Liver (tissue), 9 donors: ENCODE measurements around the gene ANKRD13A. TPM values are rescaled to one million over a fixed set of nuclear protein-coding genes. Genes with fewer than 3 reads are reported as not detected.
A peak's percentile ranks its signal among the peaks of the same experiment; 100 is the strongest.

Experiments
- DNase-seq: peaks from one replicate; pipeline ENCODE4 v3.0.0-alpha.2; 2017; ENCODE audit warnings: low spot score
- H3K27ac ChIP-seq, 2 donors: one replicate each; pipeline ENCODE4 v1.7.0; 2013; ENCODE audit warnings: inconsistent platforms in 2 of 2, low read length in 2 of 2, control low read depth in 1 of 2, low read depth in 1 of 2, mild to moderate bottlenecking in 1 of 2
- H3K27me3 ChIP-seq, 4 donors: one replicate each; pipeline versions ENCODE4 v1.6.1 to v1.7.0; 2013; ENCODE audit warnings: low read length in 3 of 4, inconsistent platforms in 1 of 4, mild to moderate bottlenecking in 1 of 4, moderate library complexity in 1 of 4; ENCODE audit not compliant: control insufficient read depth in 4 of 4, insufficient read depth in 4 of 4
- H3K36me3 ChIP-seq, 4 donors: one replicate each; pipeline versions ENCODE4 v1.6.1 to v1.7.0; 2013; ENCODE audit warnings: low read length in 3 of 4, mild to moderate bottlenecking in 3 of 4, low read depth in 1 of 4, moderate library complexity in 1 of 4; ENCODE audit not compliant: control insufficient read depth in 4 of 4, insufficient read depth in 3 of 4
- H3K4me1 ChIP-seq, 4 donors: one replicate each; pipeline versions ENCODE4 v1.6.1 to v1.7.0; 2013; ENCODE audit warnings: low read length in 3 of 4, mild to moderate bottlenecking in 3 of 4, moderate library complexity in 1 of 4; ENCODE audit not compliant: control insufficient read depth in 4 of 4, insufficient read depth in 4 of 4
- H3K4me3 ChIP-seq, 3 donors: one replicate each; pipeline versions ENCODE4 v1.6.1 to v1.7.0; 2013; ENCODE audit warnings: low read length in 3 of 3, control low read depth in 1 of 3, low read depth in 1 of 3, mild to moderate bottlenecking in 1 of 3
- H3K9ac ChIP-seq, 2 donors: one replicate each; pipeline ENCODE4 v1.7.0; 2013; ENCODE audit warnings: low read length in 2 of 2, mild to moderate bottlenecking in 2 of 2, moderate library complexity in 2 of 2, control low read depth in 1 of 2, low read depth in 1 of 2
- H3K9me3 ChIP-seq, 4 donors: one replicate each; pipeline versions ENCODE4 v1.6.1 to v1.7.0; 2013; ENCODE audit warnings: low read length in 3 of 4; ENCODE audit not compliant: control insufficient read depth in 4 of 4
- ATF3 ChIP-seq: IDR thresholded peaks from 2 replicates; pipeline ENCODE4 v1.6.1; 2016; ENCODE audit warnings: antibody characterized with exemption
- CTCF ChIP-seq: fragments of 150-350 bp; IDR thresholded peaks from 2 replicates; pipeline ENCODE4 v1.5.1; 2017; ENCODE audit warnings: improper control_type of control experiment, low read depth, low read length; ENCODE audit not compliant: missing input control
- EGR1 ChIP-seq, 2 donors: IDR thresholded peaks; 2 replicates each; pipeline ENCODE4 v1.6.1; 2016 to 2018; ENCODE audit warnings: antibody characterized with exemption in 2 of 2, low read depth in 2 of 2
- FOXA1 ChIP-seq: IDR thresholded peaks from 2 replicates; pipeline ENCODE4 v1.6.1; 2016; ENCODE audit warnings: antibody characterized with exemption
- FOXA2 ChIP-seq: IDR thresholded peaks from 2 replicates; pipeline ENCODE4 v1.6.1; 2016; ENCODE audit warnings: antibody characterized with exemption
- GABPA ChIP-seq, 2 donors: IDR thresholded peaks in 1 of 2; conservative IDR thresholded peaks in 1 of 2; 2 replicates each; pipeline ENCODE4 v1.6.1; 2016; ENCODE audit warnings: antibody characterized with exemption in 2 of 2, mild to moderate bottlenecking in 1 of 2, moderate library complexity in 1 of 2
- HNF4A ChIP-seq, 2 donors: conservative IDR thresholded peaks; 2 replicates each; pipeline ENCODE4 v1.6.1; 2016; ENCODE audit warnings: antibody characterized with exemption in 2 of 2, mild to moderate bottlenecking in 2 of 2
- HNF4G ChIP-seq: IDR thresholded peaks from 2 replicates; pipeline ENCODE4 v1.6.1; 2016; ENCODE audit warnings: antibody characterized with exemption
- JUND ChIP-seq, 2 donors: IDR thresholded peaks; 2 replicates each; pipeline ENCODE4 v1.6.1; 2016; ENCODE audit warnings: antibody characterized with exemption in 2 of 2
- MAX ChIP-seq: IDR thresholded peaks from 2 replicates; pipeline ENCODE4 v1.6.1; 2016; ENCODE audit warnings: antibody characterized with exemption
- NR2F2 ChIP-seq: IDR thresholded peaks from 2 replicates; pipeline ENCODE4 v1.6.1; 2016; ENCODE audit warnings: antibody characterized with exemption
- RAD21 ChIP-seq, 2 donors: IDR thresholded peaks; 2 replicates each; pipeline ENCODE4 v1.6.1; 2016; ENCODE audit warnings: antibody characterized with exemption in 2 of 2, mild to moderate bottlenecking in 2 of 2
- REST ChIP-seq: IDR thresholded peaks from 2 replicates; pipeline ENCODE4 v1.6.1; 2016; ENCODE audit warnings: antibody characterized with exemption, mild to moderate bottlenecking
- RXRA ChIP-seq, 2 donors: IDR thresholded peaks; 2 replicates each; pipeline ENCODE4 v1.6.1; 2017 to 2018; ENCODE audit warnings: antibody characterized with exemption in 2 of 2, mild to moderate bottlenecking in 1 of 2
- SP1 ChIP-seq: IDR thresholded peaks from 2 replicates; pipeline ENCODE4 v1.6.1; 2018; ENCODE audit warnings: antibody characterized with exemption, mild to moderate bottlenecking
- TAF1 ChIP-seq: conservative IDR thresholded peaks from 2 replicates; pipeline ENCODE4 v1.6.1; 2016; ENCODE audit warnings: antibody characterized with exemption, mild to moderate bottlenecking
- YY1 ChIP-seq: IDR thresholded peaks from 2 replicates; pipeline ENCODE4 v1.6.1; 2016; ENCODE audit warnings: antibody characterized with exemption, mild to moderate bottlenecking
- ZBTB33 ChIP-seq: IDR thresholded peaks from 2 replicates; pipeline ENCODE4 v1.6.1; 2016; ENCODE audit warnings: antibody characterized with exemption
- WGBS: extraction: QIAGEN DNeasy Blood & Tissue Kit; methylation state at CpG from one replicate; pipeline ENCODE4 v1.1.7; 2013; 5-methylcytosine and 5-hydroxymethylcytosine counted together
- polyA plus RNA-seq, 2 donors: library from polyadenylated mRNA; stranded (reverse) in 1 of 2; unstranded in 1 of 2; fragments of 200-250 nt in 1 of 2; fragments of >200 nt in 1 of 2; fragmentation: Nextera tagmentation in 1 of 2; extraction: Ambion mirVana in 1 of 2; gene quantifications; one replicate each; pipeline versions ENCODE4 v1.2.1 to v1.2.3, GENCODE V29; 2013 to 2015
- total RNA-seq, 2 donors: library from RNA; depleted of rRNA; stranded (reverse); fragments of >200 nt; gene quantifications; one replicate each; pipeline ENCODE4 v1.2.3, GENCODE V29; 2014
- donor health status: healthy.
- donor health status: healthy.
- donor health status: healthy.
- donor health status: healthy.
- donor health status: healthy.

Gene ANKRD13A
- total and polyA plus RNA-seq, 4 donors = 7.0 to 40.5 (median 18.8) TPM

- TF ChIP-seq NR2F2 (no peak), RAD21 (IDR thresholded peaks at IDR 0.05) (no peak), ZBTB33 (no peak), JUND (IDR thresholded peaks at IDR 0.05) (peak; percentile 78 to 83), ATF3 (peak; percentile 56), REST (no peak), SP1 (peak; percentile 44), MAX (no peak), YY1 (no peak), RXRA (IDR thresholded peaks at IDR 0.05) (peak in 1 of 2 donors; percentile 60), FOXA1 (no peak), CTCF (no peak), GABPA (IDR thresholded peaks at IDR 0.05 in 1 of 2, conservative IDR thresholded peaks at IDR 0.05 in 1 of 2) (no peak), HNF4G (no peak), FOXA2 (peak; percentile 57), TAF1 (no peak), EGR1 (IDR thresholded peaks at IDR 0.05; ENCODE audit: low read depth in 2 of 2) (no peak), HNF4A (conservative IDR thresholded peaks at IDR 0.05) (peak; percentile 20 to 40)
- H3K36me3 ChIP-seq = peaks cover 0 to 13% (median 11%) of the 10 kb centered on the region in 4 donors
Observed at GRCh38 chr12:110039085-110039807, 40.0 kb downstream of the ANKRD13A start.

More at GRCh38 chr12:110039085-110039807, 40.0 kb downstream of the ANKRD13A start:
- no peak overlapping the region for H3K9ac ChIP-seq
- no peaks in the 10 kb centered on the region for H3K27me3 ChIP-seq
- no peak for DNase-seq
- 38% methylated on average over 5 of the region's 5 CpGs for WGBS
- H3K27ac ChIP-seq = peak overlapping the region; percentile 56 to 72
- H3K9me3 ChIP-seq = no peaks in the 10 kb centered on the region
- H3K4me3 ChIP-seq = no peak overlapping the region
- peaks cover 7 to 42% (median 28%) of the 10 kb centered on the region in 4 donors for H3K4me1 ChIP-seq
